SK-N-SH treated with all-trans-retinoic acid at 6 μM for 48 hours (cell line): ENCODE results near the gene VEPH1.

Source experiments
- GLIS3 ChIP-seq: fragments of 250-450 bp; sonication (Bioruptor Pico); IDR thresholded peaks from 2 replicates; pipeline ENCODE4 v1.5.0; 2020; ENCODE audit warnings: mild to moderate bottlenecking, moderate library complexity
- OSR1 ChIP-seq: fragments of 250-450 bp; sonication (Bioruptor Pico); IDR thresholded peaks from 2 replicates; pipeline ENCODE4 v1.8.0; 2022; ENCODE audit warnings: moderate library complexity, mild to moderate bottlenecking, inconsistent platforms
- RARB ChIP-seq: fragments of 250-450 bp; sonication (Bioruptor Pico); IDR thresholded peaks from 2 replicates; pipeline ENCODE4 v1.8.0; 2021; ENCODE audit warnings: mild to moderate bottlenecking, moderate library complexity
- TOX ChIP-seq: fragments of 250-450 bp; sonication (Bioruptor Pico); IDR thresholded peaks from 2 replicates; pipeline ENCODE4 v1.8.0; 2021; ENCODE audit warnings: mild to moderate bottlenecking, moderate library complexity, borderline replicate concordance

DNA sequence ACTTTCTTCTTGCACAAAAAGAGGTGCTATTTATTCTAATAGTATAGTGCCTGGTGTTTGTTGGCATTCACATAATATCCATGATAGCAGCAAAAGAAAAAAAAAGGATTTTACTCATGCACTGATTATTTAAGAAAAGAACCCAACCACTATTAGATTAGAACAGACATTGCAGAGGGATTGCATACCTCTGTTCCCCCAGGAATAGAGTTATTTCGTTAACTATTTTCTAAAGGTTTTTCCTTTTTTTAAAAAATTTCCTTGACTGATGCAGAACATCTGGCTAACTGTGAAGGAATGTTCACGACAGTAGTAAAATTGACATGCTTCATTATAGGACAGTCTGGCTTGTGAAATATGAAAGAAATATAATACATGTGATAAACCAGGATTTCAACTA, 203.1 kb downstream of the VEPH1 start:
- TF ChIP-seq TOX (no peak), RARB (CRISPR knock-in tag) (no peak), GLIS3 (CRISPR knock-in tag) (no peak), OSR1 (CRISPR knock-in tag) (no peak)
